Activated B cell treated with CpG ODN at 0.5 μM for 24 hours (primary cell): ENCODE data around the gene TPH2. TPM values are rescaled to one million over a fixed set of nuclear protein-coding genes. Genes with fewer than 3 reads are reported as not detected.

Source experiments
- ATAC-seq: fragments of 200-7000 bp; cut with Tn5 transposase; one replicate; pipeline ENCODE4 v1.10.0; 2021; ENCODE audit warnings: low read depth, mild to moderate bottlenecking, moderate library complexity
- CTCF ChIA-PET: fragments of 350-600 bp; sonication (Branson Sonifier 250); formaldehyde crosslinking; loops from one replicate; lab custom pipeline; 2021; ENCODE audit warnings: antibody characterized with exemption; lab: Charles Lee
- POLR2A ChIA-PET: fragments of 350-600 bp; sonication (Branson Sonifier 250); formaldehyde crosslinking; loops from one replicate; lab custom pipeline; 2021; ENCODE audit warnings: antibody characterized with exemption; lab: Charles Lee
- DNase-seq: peaks from one replicate; pipeline ENCODE4 v3.0.0; 2022
- H3K27ac Mint-ChIP-seq: one replicate; pipeline ENCODE4 v1.8.0; 2020; ENCODE audit warnings: mixed read lengths
- H3K27me3 Mint-ChIP-seq: one replicate; pipeline ENCODE4 v1.8.0; 2021; ENCODE audit warnings: mixed read lengths
- H3K36me3 Mint-ChIP-seq: one replicate; pipeline ENCODE4 v1.8.0; 2021; ENCODE audit warnings: low read depth, mixed read lengths
- H3K4me1 Mint-ChIP-seq: one replicate; pipeline ENCODE4 v1.8.0; 2021; ENCODE audit warnings: mixed read lengths
- H3K4me3 Mint-ChIP-seq: one replicate; pipeline ENCODE4 v1.8.0; 2020; ENCODE audit warnings: mild to moderate bottlenecking, mixed read lengths
- H3K9me3 Mint-ChIP-seq: one replicate; pipeline ENCODE4 v1.8.0; 2020; ENCODE audit warnings: mixed read lengths
- CTCF ChIP-seq: fragments of 200-600 bp; IDR thresholded peaks from one replicate; pipeline ENCODE4 v1.8.0; 2022; ENCODE audit warnings: antibody characterized with exemption, mild to moderate bottlenecking
- intact Hi-C: fragments of 100-400 bp; cut with micrococcal nuclease; formaldehyde crosslinking; loops from one replicate; pipeline ENCODE4 v1.15.1; 2024
- total RNA-seq: library from RNA; stranded (reverse); gene quantifications from 2 replicates; pipeline ENCODE4 v1.2.3, GENCODE V29; 2022

TPH2 gene
- total RNA-seq, 1 donor from 2014 or later: not detected

DNA sequence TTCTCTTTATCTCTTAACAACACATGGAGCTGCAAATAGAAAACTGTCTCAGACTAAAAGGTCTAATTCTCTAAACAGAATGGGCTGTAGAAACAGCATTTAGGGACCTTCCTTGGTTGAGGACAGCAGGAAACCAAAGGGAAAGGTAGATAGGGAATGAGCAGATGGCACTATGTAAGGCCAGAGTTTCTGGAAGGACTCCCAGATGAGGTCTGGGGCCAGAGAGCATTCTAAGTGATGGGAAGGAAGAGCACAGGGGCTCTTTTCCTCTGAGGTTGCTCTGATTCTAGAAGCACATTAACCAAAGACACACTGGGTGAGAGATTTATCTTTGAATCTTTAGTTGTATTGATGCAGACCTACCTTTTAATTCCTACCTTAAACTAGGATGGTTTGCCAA is 79.4 kb downstream of the TPH2 start:
- ChIA-PET POLR2A (no interaction called here), CTCF (no interaction called here)
- H3K4me1 Mint-ChIP-seq: no peaks in the 10 kb centered on the region
- no peak for TF ChIP-seq CTCF
- DNase-seq (no peak), ATAC-seq (no peak)
- H3K27ac Mint-ChIP-seq: no peak overlapping the region
- no peaks in the 10 kb centered on the region for H3K9me3 Mint-ChIP-seq
- no peak overlapping the region for H3K4me3 Mint-ChIP-seq
- peaks cover 3% of the 10 kb centered on the region for H3K27me3 Mint-ChIP-seq
- intact Hi-C loops: no loop called here
- no peaks in the 10 kb centered on the region for H3K36me3 Mint-ChIP-seq

GRCh38 chr12:72024613-72025012 is 86.0 kb downstream of the TPH2 start:
- intact Hi-C loops: no loop called here
- no peak overlapping the region for H3K27ac Mint-ChIP-seq
- H3K36me3 Mint-ChIP-seq: no peaks in the 10 kb centered on the region
- H3K4me1 Mint-ChIP-seq: no peaks in the 10 kb centered on the region
- no peak overlapping the region for H3K4me3 Mint-ChIP-seq
- ATAC-seq (no peak), DNase-seq (no peak)
- H3K27me3 Mint-ChIP-seq: peaks cover 6% of the 10 kb centered on the region
- H3K9me3 Mint-ChIP-seq: no peaks in the 10 kb centered on the region
- no peak for TF ChIP-seq CTCF
- CTCF ChIA-PET: no interaction called here
- POLR2A ChIA-PET: no interaction called here

- H3K4me1 Mint-ChIP-seq: no peaks in the 10 kb centered on the region
- intact Hi-C loops: no loop called here
- ATAC-seq (no peak), DNase-seq (no peak)
- H3K27ac Mint-ChIP-seq: no peak overlapping the region
- TF ChIP-seq CTCF: no peak
- POLR2A ChIA-PET: no interaction called here
- CTCF ChIA-PET: no interaction called here
- no peaks in the 10 kb centered on the region for H3K36me3 Mint-ChIP-seq
- H3K27me3 Mint-ChIP-seq: peaks cover 4% of the 10 kb centered on the region
- no peak overlapping the region for H3K4me3 Mint-ChIP-seq
- no peaks in the 10 kb centered on the region for H3K9me3 Mint-ChIP-seq
These were observed 86.9 kb downstream of the TPH2 start for GRCh38 chr12:72025524-72025923.

DNA sequence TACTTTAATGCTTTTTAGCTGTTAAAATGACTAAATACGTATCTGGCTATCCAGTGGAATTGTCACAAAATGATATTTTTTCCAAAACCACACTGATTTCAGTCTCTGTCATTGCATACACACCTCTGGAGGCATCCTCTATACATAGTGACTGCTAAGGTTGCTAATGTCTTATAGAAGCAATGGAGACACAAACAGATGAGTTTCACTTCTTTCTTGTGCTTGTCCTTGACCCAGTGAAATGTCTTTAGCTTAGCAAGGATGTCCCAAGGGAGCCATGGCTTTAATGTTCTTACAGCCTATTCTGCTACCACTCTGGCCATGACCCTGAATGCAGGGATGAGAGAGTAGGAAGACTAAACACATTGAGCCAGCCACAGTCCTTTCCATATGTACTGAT is 90.3 kb downstream of the TPH2 start:
- Mint-ChIP-seq H3K27me3 (peaks cover 4% of the 10 kb centered on the region), H3K27ac (no peak overlapping the region), H3K9me3 (no peaks in the 10 kb centered on the region), H3K4me3 (no peak overlapping the region), H3K36me3 (no peaks in the 10 kb centered on the region), H3K4me1 (no peaks in the 10 kb centered on the region)
- POLR2A ChIA-PET: no interaction called here
- ATAC-seq (no peak), DNase-seq (no peak)
- intact Hi-C loops: no loop called here
- TF ChIP-seq CTCF: no peak
- CTCF ChIA-PET: no interaction called here

DNA sequence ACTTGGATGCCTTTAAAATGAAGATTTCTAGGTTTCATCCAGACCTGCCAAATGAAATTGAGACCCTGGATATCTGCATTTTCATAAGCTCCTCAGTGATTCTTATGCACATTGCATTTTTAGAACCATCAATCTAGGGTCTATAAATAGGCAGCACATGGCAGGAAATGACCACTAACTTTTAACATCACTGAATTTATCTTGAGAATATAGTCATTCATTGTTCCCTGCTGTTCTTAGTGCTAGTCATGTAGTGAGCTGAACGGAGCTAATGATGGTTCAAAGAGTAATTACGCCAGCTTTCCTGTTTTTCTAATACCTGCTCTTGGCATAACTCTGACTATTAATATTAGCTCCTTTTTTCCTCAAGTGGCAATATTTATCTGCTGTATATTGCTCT is 91.6 kb downstream of the TPH2 start:
- TF ChIP-seq CTCF: no peak
- peaks cover 4% of the 10 kb centered on the region for H3K27me3 Mint-ChIP-seq
- H3K4me1 Mint-ChIP-seq: no peaks in the 10 kb centered on the region
- no peak for ATAC-seq
- no peaks in the 10 kb centered on the region for H3K36me3 Mint-ChIP-seq
- ChIA-PET POLR2A (no interaction called here), CTCF (no interaction called here)
- intact Hi-C loops: no loop called here
- DNase-seq: no peak
- no peak overlapping the region for H3K27ac Mint-ChIP-seq
- H3K9me3 Mint-ChIP-seq: no peaks in the 10 kb centered on the region
- H3K4me3 Mint-ChIP-seq: no peak overlapping the region
